H9 (cell line): ENCODE results near the gene ABCB1. TPM values are rescaled to one million over a fixed set of nuclear protein-coding genes. Genes with fewer than 3 reads are reported as not detected.

Experiments used
- DNase-seq: peaks from one replicate; pipeline ENCODE4 v3.0.0-alpha.2; 2017
- H2AFZ ChIP-seq: one replicate; pipeline ENCODE4 v1.6.1; 2013; ENCODE audit warnings: mild to moderate bottlenecking, low read length, control low read depth, moderate library complexity
- H2AK5ac ChIP-seq: 2 replicates; pipeline ENCODE4 v1.6.1; 2013; ENCODE audit warnings: low read length, control low read depth, mixed read lengths; ENCODE audit not compliant: insufficient read length
- H2BK120ac ChIP-seq: one replicate; pipeline ENCODE4 v1.6.1; 2013; ENCODE audit warnings: low read depth, mild to moderate bottlenecking, low read length, control low read depth, inconsistent platforms; ENCODE audit not compliant: poor library complexity, severe bottlenecking
- H2BK12ac ChIP-seq: 2 replicates; pipeline ENCODE4 v1.6.1; 2013; ENCODE audit warnings: low read length, control low read depth, mixed read lengths, low read depth; ENCODE audit not compliant: insufficient read length
- H2BK15ac ChIP-seq: 2 replicates; pipeline ENCODE4 v1.6.1; 2013; ENCODE audit warnings: low read depth, low read length, control low read depth
- H2BK20ac ChIP-seq: one replicate; pipeline ENCODE4 v1.6.1; 2013; ENCODE audit warnings: low read depth, mild to moderate bottlenecking, low read length, control low read depth, inconsistent platforms; ENCODE audit not compliant: poor library complexity, severe bottlenecking
- H2BK5ac ChIP-seq: 2 replicates; pipeline ENCODE4 v1.6.1; 2013; ENCODE audit warnings: low read length, control low read depth, mixed read lengths; ENCODE audit not compliant: insufficient read length
- H3K14ac ChIP-seq: 2 replicates; pipeline ENCODE4 v1.6.1; 2013; ENCODE audit warnings: low read length, control low read depth; ENCODE audit not compliant: insufficient read depth
- H3K18ac ChIP-seq: 2 replicates; pipeline ENCODE4 v1.6.1; 2013; ENCODE audit warnings: low read depth, mild to moderate bottlenecking, mixed read lengths, low read length, control low read depth; ENCODE audit not compliant: insufficient read length
- H3K23ac ChIP-seq: 2 replicates; pipeline ENCODE4 v1.6.1; 2013; ENCODE audit warnings: low read length, control low read depth, mixed read lengths, low read depth; ENCODE audit not compliant: insufficient read length
- H3K23me2 ChIP-seq: 2 replicates; pipeline ENCODE4 v1.6.1; 2013; ENCODE audit warnings: low read depth, mild to moderate bottlenecking, mixed read lengths, low read length, control low read depth; ENCODE audit not compliant: insufficient read length, poor library complexity, severe bottlenecking
- H3K27ac ChIP-seq: 2 replicates; pipeline ENCODE4 v1.5.1; 2013; ENCODE audit warnings: low read length, control low read depth, mixed read lengths, low read depth; ENCODE audit not compliant: insufficient read length
- H3K27me3 ChIP-seq: 2 replicates; pipeline ENCODE4 v1.6.1; 2013; ENCODE audit warnings: low read length, control low read depth, inconsistent platforms; ENCODE audit not compliant: insufficient read depth
- H3K4ac ChIP-seq: 2 replicates; pipeline ENCODE4 v1.6.1; 2013; ENCODE audit warnings: low read depth, mild to moderate bottlenecking, control low read depth, inconsistent platforms, low read length, moderate library complexity
- H3K4me1 ChIP-seq: 2 replicates; pipeline ENCODE4 v1.6.1; 2013; ENCODE audit warnings: low read length, control low read depth, inconsistent platforms; ENCODE audit not compliant: insufficient read depth
- H3K4me2 ChIP-seq: 2 replicates; pipeline ENCODE4 v1.6.1; 2013; ENCODE audit warnings: low read length, control low read depth, mixed read lengths; ENCODE audit not compliant: insufficient read length, insufficient read depth
- H3K56ac ChIP-seq: 2 replicates; pipeline ENCODE4 v1.6.1; 2013; ENCODE audit warnings: low read depth, mild to moderate bottlenecking, mixed read lengths, low read length, control low read depth; ENCODE audit not compliant: insufficient read length
- H3K79me1 ChIP-seq: 2 replicates; pipeline ENCODE4 v1.6.1; 2013; ENCODE audit warnings: low read depth, mild to moderate bottlenecking, moderate library complexity, low read length, control low read depth, inconsistent platforms; ENCODE audit not compliant: insufficient read depth, poor library complexity, severe bottlenecking
- H3K79me2 ChIP-seq: 2 replicates; pipeline ENCODE4 v1.6.1; 2013; ENCODE audit warnings: low read length, control low read depth, inconsistent platforms; ENCODE audit not compliant: insufficient read depth
- H3K9ac ChIP-seq: 2 replicates; pipeline ENCODE4 v1.6.1; 2013; ENCODE audit warnings: low read length, control low read depth, mixed read lengths; ENCODE audit not compliant: insufficient read length; ENCODE audit errors: extremely low read depth
- H3K9me3 ChIP-seq: one replicate; pipeline ENCODE4 v1.6.1; 2013; ENCODE audit warnings: low read depth, low read length, inconsistent platforms; ENCODE audit not compliant: control insufficient read depth
- H3T11ph ChIP-seq: one replicate; pipeline ENCODE4 v1.6.1; 2013; ENCODE audit warnings: mild to moderate bottlenecking, low read length, control low read depth, inconsistent platforms
- H4K20me1 ChIP-seq: one replicate; pipeline ENCODE4 v1.6.1; 2013; ENCODE audit not compliant: control insufficient read depth, insufficient read length, insufficient read depth
- H4K5ac ChIP-seq: 2 replicates; pipeline ENCODE4 v1.6.1; 2013; ENCODE audit warnings: low read depth, mild to moderate bottlenecking, mixed read lengths, low read length, control low read depth; ENCODE audit not compliant: insufficient read length
- H4K8ac ChIP-seq: replicated peaks from 2 replicates; pipeline ENCODE4 v1.6.1; 2013; ENCODE audit warnings: low read length, control low read depth, mixed read lengths, low read depth; ENCODE audit not compliant: insufficient read length
- H4K91ac ChIP-seq: 2 replicates; pipeline ENCODE4 v1.6.1; 2013; ENCODE audit warnings: low read depth, mild to moderate bottlenecking, moderate library complexity, mixed read lengths, low read length, control low read depth; ENCODE audit not compliant: insufficient read length
- H3K27ac Mint-ChIP-seq, 3 experiments: 2 replicates in 2 of 3; 3 replicates in 1 of 3; pipeline ENCODE4 v1.8.0; 2020 to 2021; ENCODE audit warnings: mixed read lengths in 3 of 3, mild to moderate bottlenecking in 1 of 3, moderate library complexity in 1 of 3
- H3K27me3 Mint-ChIP-seq: 2 replicates; pipeline ENCODE4 v1.8.0; 2021; ENCODE audit warnings: low read depth, mild to moderate bottlenecking, moderate library complexity, mixed read lengths
- H3K36me3 Mint-ChIP-seq, 3 experiments: 2 replicates in 2 of 3; 3 replicates in 1 of 3; pipeline ENCODE4 v1.8.0; 2020 to 2021; ENCODE audit warnings: low read depth in 3 of 3, mixed read lengths in 3 of 3; ENCODE audit not compliant: insufficient read depth in 1 of 3
- H3K4me1 Mint-ChIP-seq, 2 experiments: 2 replicates each; pipeline ENCODE4 v1.8.0; 2020; ENCODE audit warnings: mixed read lengths in 2 of 2
- H3K4me3 Mint-ChIP-seq, 2 experiments: 2 replicates in 1 of 2; 3 replicates in 1 of 2; pipeline ENCODE4 v1.8.0; 2020 to 2021; ENCODE audit warnings: mild to moderate bottlenecking in 2 of 2, mixed read lengths in 2 of 2, moderate library complexity in 1 of 2
- H3K9me3 Mint-ChIP-seq, 2 experiments: 2 replicates in 1 of 2; 3 replicates in 1 of 2; pipeline ENCODE4 v1.8.0; 2020; ENCODE audit warnings: mild to moderate bottlenecking in 2 of 2, mixed read lengths in 2 of 2, moderate library complexity in 1 of 2
- CTCF ChIP-seq: fragments of 200-600 bp; sonication (generic); conservative IDR thresholded peaks from 3 replicates; pipeline ENCODE4 v1.8.0; 2021; ENCODE audit warnings: antibody characterized with exemption, mild to moderate bottlenecking
- WGBS: extraction: QIAGEN DNeasy Blood & Tissue Kit; methylation state at CpG from one replicate; pipeline ENCODE4 v1.1.7; 2013; ENCODE audit warnings: missing lambda C conversion rate, low lambda C conversion rate, mixed read lengths; ENCODE audit not compliant: insufficient read length; ENCODE audit errors: extremely low coverage; 5-methylcytosine and 5-hydroxymethylcytosine counted together
- total RNA-seq: library from RNA; stranded (reverse); gene quantifications from 2 replicates; pipeline ENCODE4 v1.2.1, GENCODE V29; 2021

ABCB1 gene
- total RNA-seq, 1 experiment from 2014 or later = 0.33 TPM

DNA sequence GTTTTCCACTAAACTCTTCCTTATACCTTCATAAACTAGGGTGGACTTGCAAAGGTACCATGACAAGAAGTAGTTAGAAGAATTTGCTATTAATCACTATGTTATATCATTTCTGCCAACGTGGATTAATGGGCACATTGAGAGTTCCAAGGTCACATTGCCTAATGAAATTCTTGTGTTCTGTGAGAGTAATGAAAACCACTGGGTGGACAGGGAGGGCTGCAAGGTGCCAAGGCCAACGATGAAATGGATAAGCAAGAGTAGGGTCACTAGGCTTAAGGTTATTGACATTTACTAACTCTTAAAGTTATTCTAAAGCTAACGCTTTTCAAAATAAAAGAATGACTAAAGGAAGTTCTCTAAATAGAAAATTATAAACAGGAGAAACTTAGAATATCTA is 118.6 kb downstream of the ABCB1 start:
- no peaks in the 10 kb centered on the region for H3K9me3 ChIP-seq
- H3K4me1 Mint-ChIP-seq = no peaks in the 10 kb centered on the region
- H3K18ac ChIP-seq = no peak overlapping the region
- no CpG with 5 or more reads among the region's 3 CpGs for WGBS
- no peak overlapping the region for H3K27ac ChIP-seq
- no peak overlapping the region for H3T11ph ChIP-seq
- no peaks in the 10 kb centered on the region for H4K20me1 ChIP-seq
- H2BK12ac ChIP-seq = no peak overlapping the region
- no peak overlapping the region for H4K5ac ChIP-seq
- peaks cover 4% of the 10 kb centered on the region for H3K27me3 Mint-ChIP-seq
- no peaks in the 10 kb centered on the region for H3K79me2 ChIP-seq
- no peak overlapping the region for H2BK5ac ChIP-seq
- no peak overlapping the region for H2BK120ac ChIP-seq
- no peak for TF ChIP-seq CTCF
- no peaks in the 10 kb centered on the region for H3K23me2 ChIP-seq
- no peaks in the 10 kb centered on the region for H3K4me1 ChIP-seq
- H3K4me2 ChIP-seq = no peak overlapping the region
- H2BK20ac ChIP-seq = no peak overlapping the region
- H4K91ac ChIP-seq = no peak overlapping the region
- no peaks in the 10 kb centered on the region for H3K79me1 ChIP-seq
- H3K4ac ChIP-seq = no peak overlapping the region
- H3K9ac ChIP-seq = no peak overlapping the region
- H3K14ac ChIP-seq = no peak overlapping the region
- no peak overlapping the region for H3K23ac ChIP-seq
- no peak overlapping the region for H2BK15ac ChIP-seq
- DNase-seq = no peak
- no peaks in the 10 kb centered on the region for H3K9me3 Mint-ChIP-seq
- no peak overlapping the region for H3K27ac Mint-ChIP-seq
- no peak overlapping the region for H2AK5ac ChIP-seq
- no peak overlapping the region for H3K56ac ChIP-seq
- no peaks in the 10 kb centered on the region; the same call in 1 of the 2 replicates for H3K27me3 ChIP-seq
- H3K4me3 Mint-ChIP-seq = no peak overlapping the region
- no peaks in the 10 kb centered on the region for H3K36me3 Mint-ChIP-seq
- no peak overlapping the region for H4K8ac ChIP-seq
- no peak overlapping the region for H2AFZ ChIP-seq
